Measurements from ENCODE around the gene GRIK4. TPM values are rescaled to one million over a fixed set of nuclear protein-coding genes. Genes with fewer than 3 reads are reported as not detected.

GRIK4 gene
- total RNA-seq, 1 experiment from 2014 or later, result 3.3 TPM

- Mint-ChIP-seq H3K36me3 (peaks cover 37% of the 10 kb centered on the region), H3K4me3 (no peak overlapping the region)
- CTCF ChIA-PET, result no interaction called here
Measured at GRCh38 chr11:120484722-120485121, 26.8 kb upstream of the GRIK4 start.

More at GRCh38 chr11:120484722-120485121, 26.8 kb upstream of the GRIK4 start:
- H3K9me3 Mint-ChIP-seq, result no peaks in the 10 kb centered on the region
- no peak overlapping the region for H3K27ac Mint-ChIP-seq
- H3K27me3 Mint-ChIP-seq (ENCODE audit: low read depth), result no peaks in the 10 kb centered on the region
- peaks cover 8% of the 10 kb centered on the region for H3K4me1 Mint-ChIP-seq
- POLR2A ChIA-PET, result no interaction called here
- ATAC-seq, result no peak
- no peak for DNase-seq (ENCODE audit: low spot score)
- no peak for TF ChIP-seq ZMAT4 (CRISPR knock-in tag; IDR thresholded peaks at IDR 0.05)
- no peak for TF ChIP-seq ZBTB43 (CRISPR knock-in tag; IDR thresholded peaks at IDR 0.05)
- no peak for TF ChIP-seq OVOL2 (CRISPR knock-in tag; IDR thresholded peaks at IDR 0.05; ENCODE audit: borderline replicate concordance)
- TF ChIP-seq CREM (CRISPR knock-in tag; IDR thresholded peaks at IDR 0.05), result no peak
- no peak for TF ChIP-seq CBFB (CRISPR knock-in tag; IDR thresholded peaks at IDR 0.05; ENCODE audit: low read depth)
- no peak for TF ChIP-seq NFE2L1 (CRISPR knock-in tag; IDR thresholded peaks at IDR 0.05)
- no peak for TF ChIP-seq SMAD4 (CRISPR knock-in tag; IDR thresholded peaks at IDR 0.05)
- no peak for TF ChIP-seq ATF2 (CRISPR knock-in tag; IDR thresholded peaks at IDR 0.05; ENCODE audit: borderline replicate concordance, low read depth)
- TF ChIP-seq PRDM15 (CRISPR knock-in tag; IDR thresholded peaks at IDR 0.05), result no peak
- no peak for TF ChIP-seq KAT7 (CRISPR knock-in tag; IDR thresholded peaks at IDR 0.05; ENCODE audit: borderline replicate concordance)
- no peak for TF ChIP-seq JAZF1 (CRISPR knock-in tag; IDR thresholded peaks at IDR 0.05)
- no peak for TF ChIP-seq ARID4B (CRISPR knock-in tag; IDR thresholded peaks at IDR 0.05; ENCODE audit: borderline replicate concordance)
- no peak for TF ChIP-seq NFATC4 (CRISPR knock-in tag; IDR thresholded peaks at IDR 0.05)
- TF ChIP-seq MAX (CRISPR knock-in tag; IDR thresholded peaks at IDR 0.05), result no peak
- TF ChIP-seq ZBTB21 (CRISPR knock-in tag; IDR thresholded peaks at IDR 0.05; ENCODE audit: borderline replicate concordance), result no peak
- TF ChIP-seq PRRX2 (CRISPR knock-in tag; IDR thresholded peaks at IDR 0.05), result no peak

Data from WTC11 (cell line).